WTC11 (cell line): ENCODE data around the gene KCNK18. TPM values are rescaled to one million over a fixed set of nuclear protein-coding genes. Genes with fewer than 3 reads are reported as not detected.

Experiments
- ATAC-seq: fragments of 200-7000 bp; cut with Tn5 transposase; 2 replicates; pipeline ENCODE4 v1.10.0; 2021; ENCODE audit warnings: mild to moderate bottlenecking, moderate library complexity
- CTCF ChIA-PET: fragments of 300-600 bp; sonication (Branson Sonifier 250); formaldehyde crosslinking; loops from one replicate; lab custom pipeline; 2021; ENCODE audit warnings: antibody characterized with exemption; lab: Charles Lee
- POLR2A ChIA-PET: fragments of 350-600 bp; sonication (Branson Sonifier 250); formaldehyde crosslinking; loops from one replicate; lab custom pipeline; 2021; ENCODE audit warnings: antibody characterized with exemption; lab: Charles Lee
- DNase-seq: peaks from one replicate; pipeline ENCODE4 v3.0.0; 2021; ENCODE audit warnings: low spot score
- H3K27ac Mint-ChIP-seq: 2 replicates; pipeline ENCODE4 v1.8.0; 2021; ENCODE audit warnings: mixed read lengths
- H3K27me3 Mint-ChIP-seq: 2 replicates; pipeline ENCODE4 v1.8.0; 2021; ENCODE audit warnings: low read depth, mild to moderate bottlenecking, moderate library complexity, mixed read lengths
- H3K36me3 Mint-ChIP-seq: 2 replicates; pipeline ENCODE4 v1.8.0; 2021; ENCODE audit warnings: mixed read lengths
- H3K4me1 Mint-ChIP-seq: 2 replicates; pipeline ENCODE4 v1.8.0; 2022; ENCODE audit warnings: mixed read lengths
- H3K4me3 Mint-ChIP-seq: 2 replicates; pipeline ENCODE4 v1.8.0; 2021; ENCODE audit warnings: mild to moderate bottlenecking, moderate library complexity, mixed read lengths
- H3K9me3 Mint-ChIP-seq: 2 replicates; pipeline ENCODE4 v1.8.0; 2021; ENCODE audit warnings: mixed read lengths
- ATF1 ChIP-seq: sonication (generic); formaldehyde crosslinking; IDR thresholded peaks from 2 replicates; pipeline ENCODE4 v1.8.1; 2023; ENCODE audit warnings: mild to moderate bottlenecking, moderate library complexity, missing genetic modification reagents
- CREB1 ChIP-seq: sonication (generic); formaldehyde crosslinking; IDR thresholded peaks from 2 replicates; pipeline ENCODE4 v1.8.0; 2023; ENCODE audit warnings: mild to moderate bottlenecking, missing genetic modification reagents
- E2F4 ChIP-seq: sonication (generic); formaldehyde crosslinking; IDR thresholded peaks from 2 replicates; pipeline ENCODE4 v1.8.1; 2022; ENCODE audit warnings: low read depth, mild to moderate bottlenecking, moderate library complexity, missing genetic modification reagents, borderline replicate concordance
- ETV6 ChIP-seq: sonication (generic); formaldehyde crosslinking; IDR thresholded peaks from 2 replicates; pipeline ENCODE4 v1.8.1; 2022; ENCODE audit warnings: mild to moderate bottlenecking, missing genetic modification reagents
- FOXK1 ChIP-seq: sonication (generic); formaldehyde crosslinking; IDR thresholded peaks from 2 replicates; pipeline ENCODE4 v1.8.0; 2022; ENCODE audit warnings: mild to moderate bottlenecking, moderate library complexity, missing genetic modification reagents
- FOXP1 ChIP-seq: sonication (generic); formaldehyde crosslinking; IDR thresholded peaks from 2 replicates; pipeline ENCODE4 v1.8.0; 2022; ENCODE audit warnings: missing genetic modification reagents, mild to moderate bottlenecking, moderate library complexity, borderline replicate concordance
- JAZF1 ChIP-seq: fragments of 250-450 bp; sonication (Bioruptor Pico); IDR thresholded peaks from 2 replicates; pipeline ENCODE4 v1.9.0; 2021; ENCODE audit warnings: moderate library complexity, mild to moderate bottlenecking, inconsistent platforms
- MLX ChIP-seq: sonication (generic); formaldehyde crosslinking; IDR thresholded peaks from 2 replicates; pipeline ENCODE4 v1.8.1; 2023; ENCODE audit warnings: mild to moderate bottlenecking, missing genetic modification reagents, moderate library complexity
- NR1H2 ChIP-seq: sonication (generic); formaldehyde crosslinking; IDR thresholded peaks from 2 replicates; pipeline ENCODE4 v1.9.0; 2021; ENCODE audit warnings: mild to moderate bottlenecking, moderate library complexity, missing genetic modification reagents
- PRDM15 ChIP-seq: sonication (generic); formaldehyde crosslinking; IDR thresholded peaks from 2 replicates; pipeline ENCODE4 v1.8.0; 2022; ENCODE audit warnings: missing genetic modification reagents
- SMAD3 ChIP-seq: sonication (generic); formaldehyde crosslinking; IDR thresholded peaks from 2 replicates; pipeline ENCODE4 v1.8.0; 2022; ENCODE audit warnings: missing genetic modification reagents, mild to moderate bottlenecking, borderline replicate concordance
- SP1 ChIP-seq: sonication (generic); formaldehyde crosslinking; conservative IDR thresholded peaks from 2 replicates; pipeline ENCODE4 v1.8.1; 2022; ENCODE audit warnings: missing genetic modification reagents
- STAT6 ChIP-seq: sonication (generic); formaldehyde crosslinking; conservative IDR thresholded peaks from 2 replicates; pipeline ENCODE4 v1.8.1; 2023; ENCODE audit warnings: mild to moderate bottlenecking, low read depth, missing genetic modification reagents, moderate library complexity
- TCF7 ChIP-seq: sonication (generic); formaldehyde crosslinking; IDR thresholded peaks from 2 replicates; pipeline ENCODE4 v1.8.0; 2022; ENCODE audit warnings: mild to moderate bottlenecking, low read depth, missing genetic modification reagents, moderate library complexity
- ZMAT4 ChIP-seq: fragments of 250-450 bp; sonication (Bioruptor Pico); IDR thresholded peaks from 2 replicates; pipeline ENCODE4 v1.9.0; 2021; ENCODE audit warnings: mild to moderate bottlenecking
- ZNF671 ChIP-seq: fragments of 250-450 bp; sonication (Bioruptor Pico); IDR thresholded peaks from 2 replicates; pipeline ENCODE4 v1.8.0; 2021; ENCODE audit warnings: mild to moderate bottlenecking
- total RNA-seq: library from RNA; stranded (reverse); gene quantifications from 3 replicates; pipeline ENCODE4 v1.2.3, GENCODE V29; 2021
- TF ChIP-seq, protein P1 (sequence below): fragments of 250-450 bp; sonication (Bioruptor Pico); IDR thresholded peaks from 2 replicates; pipeline ENCODE4 v1.9.0; 2021; ENCODE audit warnings: mild to moderate bottlenecking, borderline replicate concordance
- TF ChIP-seq, protein P2 (sequence below): sonication (generic); formaldehyde crosslinking; IDR thresholded peaks from 2 replicates; pipeline ENCODE4 v1.8.0; 2022; ENCODE audit warnings: mild to moderate bottlenecking, missing genetic modification reagents

Gene KCNK18
- total RNA-seq, 1 experiment from 2014 or later, result not detected

- Mint-ChIP-seq H3K27me3 (peaks cover 19% of the 10 kb centered on the region), H3K4me3 (no peak overlapping the region), H3K27ac (no peak overlapping the region), H3K4me1 (peaks cover 21% of the 10 kb centered on the region), H3K36me3 (no peaks in the 10 kb centered on the region), H3K9me3 (no peaks in the 10 kb centered on the region)
- TF ChIP-seq JAZF1 (CRISPR knock-in tag), result no peak
- TF ChIP-seq CREB1 (CRISPR knock-in tag), result no peak
- TF ChIP-seq TCF7 (CRISPR knock-in tag), result no peak
- no peak for TF ChIP-seq PRDM15 (CRISPR knock-in tag)
- no peak for TF ChIP-seq STAT6 (CRISPR knock-in tag)
- no peak for TF ChIP-seq SMAD3
- TF ChIP-seq E2F4 (CRISPR knock-in tag), result no peak
- TF ChIP-seq MLX (CRISPR knock-in tag), result no peak
- no peak for TF ChIP-seq NR1H2 (CRISPR knock-in tag)
- no peak for TF ChIP-seq SP1
- TF ChIP-seq, protein P1, sequence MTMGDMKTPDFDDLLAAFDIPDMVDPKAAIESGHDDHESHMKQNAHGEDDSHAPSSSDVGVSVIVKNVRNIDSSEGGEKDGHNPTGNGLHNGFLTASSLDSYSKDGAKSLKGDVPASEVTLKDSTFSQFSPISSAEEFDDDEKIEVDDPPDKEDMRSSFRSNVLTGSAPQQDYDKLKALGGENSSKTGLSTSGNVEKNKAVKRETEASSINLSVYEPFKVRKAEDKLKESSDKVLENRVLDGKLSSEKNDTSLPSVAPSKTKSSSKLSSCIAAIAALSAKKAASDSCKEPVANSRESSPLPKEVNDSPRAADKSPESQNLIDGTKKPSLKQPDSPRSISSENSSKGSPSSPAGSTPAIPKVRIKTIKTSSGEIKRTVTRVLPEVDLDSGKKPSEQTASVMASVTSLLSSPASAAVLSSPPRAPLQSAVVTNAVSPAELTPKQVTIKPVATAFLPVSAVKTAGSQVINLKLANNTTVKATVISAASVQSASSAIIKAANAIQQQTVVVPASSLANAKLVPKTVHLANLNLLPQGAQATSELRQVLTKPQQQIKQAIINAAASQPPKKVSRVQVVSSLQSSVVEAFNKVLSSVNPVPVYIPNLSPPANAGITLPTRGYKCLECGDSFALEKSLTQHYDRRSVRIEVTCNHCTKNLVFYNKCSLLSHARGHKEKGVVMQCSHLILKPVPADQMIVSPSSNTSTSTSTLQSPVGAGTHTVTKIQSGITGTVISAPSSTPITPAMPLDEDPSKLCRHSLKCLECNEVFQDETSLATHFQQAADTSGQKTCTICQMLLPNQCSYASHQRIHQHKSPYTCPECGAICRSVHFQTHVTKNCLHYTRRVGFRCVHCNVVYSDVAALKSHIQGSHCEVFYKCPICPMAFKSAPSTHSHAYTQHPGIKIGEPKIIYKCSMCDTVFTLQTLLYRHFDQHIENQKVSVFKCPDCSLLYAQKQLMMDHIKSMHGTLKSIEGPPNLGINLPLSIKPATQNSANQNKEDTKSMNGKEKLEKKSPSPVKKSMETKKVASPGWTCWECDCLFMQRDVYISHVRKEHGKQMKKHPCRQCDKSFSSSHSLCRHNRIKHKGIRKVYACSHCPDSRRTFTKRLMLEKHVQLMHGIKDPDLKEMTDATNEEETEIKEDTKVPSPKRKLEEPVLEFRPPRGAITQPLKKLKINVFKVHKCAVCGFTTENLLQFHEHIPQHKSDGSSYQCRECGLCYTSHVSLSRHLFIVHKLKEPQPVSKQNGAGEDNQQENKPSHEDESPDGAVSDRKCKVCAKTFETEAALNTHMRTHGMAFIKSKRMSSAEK (CRISPR knock-in tag), result no peak
- TF ChIP-seq, protein P2, sequence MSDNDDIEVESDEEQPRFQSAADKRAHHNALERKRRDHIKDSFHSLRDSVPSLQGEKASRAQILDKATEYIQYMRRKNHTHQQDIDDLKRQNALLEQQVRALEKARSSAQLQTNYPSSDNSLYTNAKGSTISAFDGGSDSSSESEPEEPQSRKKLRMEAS (CRISPR knock-in tag), result no peak
- no peak for TF ChIP-seq FOXP1
- no peak for TF ChIP-seq ZMAT4 (CRISPR knock-in tag)
- TF ChIP-seq ETV6 (CRISPR knock-in tag), result no peak
- TF ChIP-seq FOXK1 (CRISPR knock-in tag), result no peak
- no peak for TF ChIP-seq ATF1 (CRISPR knock-in tag)
- TF ChIP-seq ZNF671, result no peak
- DNase-seq, result no peak
- CTCF ChIA-PET, result interaction anchor here (1.9 kb wide), 1 partner anchor 98 kb away, joined by 6 read pairs; no protein-coding TSS in a partner anchor
- POLR2A ChIA-PET, result no interaction called here
- ATAC-seq, result no peak
Observed at GRCh38 chr10:117222552-117222951, 25.3 kb downstream of the KCNK18 start.
